Neural progenitor cell (in vitro differentiated cells): Measurements from ENCODE around the gene KIAA1191.

ENCODE experiments used
- EZH2 ChIP-seq: fragments of 200-600 bp; sonication (generic); IDR thresholded peaks from 2 replicates; pipeline ENCODE4 v1.6.1; 2017; ENCODE audit warnings: antibody characterized with exemption, mild to moderate bottlenecking, moderate library complexity
- TF ChIP-seq, protein P1 (sequence below): fragments of 200-600 bp; sonication (generic); IDR thresholded peaks from 2 replicates; pipeline ENCODE4 v1.5.1; 2017; ENCODE audit warnings: antibody characterized with exemption, mild to moderate bottlenecking

DNA sequence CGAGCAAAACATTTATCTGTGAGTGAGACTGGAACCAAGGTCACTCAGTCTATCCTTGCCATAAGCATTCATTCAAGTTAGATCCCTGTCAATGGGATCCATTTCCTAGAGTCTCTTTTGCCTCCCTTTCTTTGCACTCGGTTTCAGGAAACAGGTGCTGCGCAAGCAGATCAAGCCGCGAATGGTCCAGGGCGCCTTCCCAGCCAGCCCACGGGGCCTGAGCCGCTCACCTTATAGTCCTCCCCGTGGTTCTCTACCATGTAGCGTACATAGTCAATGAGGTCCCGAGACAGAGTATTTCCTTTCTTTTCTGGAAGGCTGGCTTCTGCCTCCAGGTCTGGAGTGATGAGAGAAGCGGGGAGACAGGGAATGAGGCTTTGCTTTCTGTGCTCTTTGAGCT, 23.4 kb upstream of the KIAA1191 start:
- TF ChIP-seq, protein P1, sequence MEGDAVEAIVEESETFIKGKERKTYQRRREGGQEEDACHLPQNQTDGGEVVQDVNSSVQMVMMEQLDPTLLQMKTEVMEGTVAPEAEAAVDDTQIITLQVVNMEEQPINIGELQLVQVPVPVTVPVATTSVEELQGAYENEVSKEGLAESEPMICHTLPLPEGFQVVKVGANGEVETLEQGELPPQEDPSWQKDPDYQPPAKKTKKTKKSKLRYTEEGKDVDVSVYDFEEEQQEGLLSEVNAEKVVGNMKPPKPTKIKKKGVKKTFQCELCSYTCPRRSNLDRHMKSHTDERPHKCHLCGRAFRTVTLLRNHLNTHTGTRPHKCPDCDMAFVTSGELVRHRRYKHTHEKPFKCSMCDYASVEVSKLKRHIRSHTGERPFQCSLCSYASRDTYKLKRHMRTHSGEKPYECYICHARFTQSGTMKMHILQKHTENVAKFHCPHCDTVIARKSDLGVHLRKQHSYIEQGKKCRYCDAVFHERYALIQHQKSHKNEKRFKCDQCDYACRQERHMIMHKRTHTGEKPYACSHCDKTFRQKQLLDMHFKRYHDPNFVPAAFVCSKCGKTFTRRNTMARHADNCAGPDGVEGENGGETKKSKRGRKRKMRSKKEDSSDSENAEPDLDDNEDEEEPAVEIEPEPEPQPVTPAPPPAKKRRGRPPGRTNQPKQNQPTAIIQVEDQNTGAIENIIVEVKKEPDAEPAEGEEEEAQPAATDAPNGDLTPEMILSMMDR = no peak
- TF ChIP-seq EZH2 = no peak
